ENCODE results near the gene SUB1.

DNA sequence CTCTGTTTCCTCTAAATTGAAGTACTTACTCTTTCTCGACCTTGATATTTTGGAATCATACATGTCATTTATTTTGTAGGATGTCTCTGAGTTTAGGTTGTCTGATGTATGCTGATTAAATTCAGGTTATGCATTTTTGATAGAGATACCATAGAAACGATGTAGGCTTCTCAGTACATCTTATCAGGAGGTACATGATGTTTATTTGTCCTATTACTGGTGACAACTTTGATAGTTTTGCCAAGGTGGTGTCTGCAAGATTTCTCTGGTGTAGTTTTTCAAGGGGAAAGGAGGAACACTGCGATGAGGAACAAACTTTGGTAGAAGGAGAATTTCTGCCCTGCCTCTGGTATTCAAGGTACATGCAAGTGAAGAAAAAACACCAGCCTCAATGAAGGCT is 29.9 kb downstream of the SUB1 start:
- TF ChIP-seq EZH2 (IDR thresholded peaks at IDR 0.05; ENCODE audit: borderline replicate concordance, insufficient read depth, low read length, poor library complexity, severe bottlenecking), result no peak
- TF ChIP-seq, protein P1, sequence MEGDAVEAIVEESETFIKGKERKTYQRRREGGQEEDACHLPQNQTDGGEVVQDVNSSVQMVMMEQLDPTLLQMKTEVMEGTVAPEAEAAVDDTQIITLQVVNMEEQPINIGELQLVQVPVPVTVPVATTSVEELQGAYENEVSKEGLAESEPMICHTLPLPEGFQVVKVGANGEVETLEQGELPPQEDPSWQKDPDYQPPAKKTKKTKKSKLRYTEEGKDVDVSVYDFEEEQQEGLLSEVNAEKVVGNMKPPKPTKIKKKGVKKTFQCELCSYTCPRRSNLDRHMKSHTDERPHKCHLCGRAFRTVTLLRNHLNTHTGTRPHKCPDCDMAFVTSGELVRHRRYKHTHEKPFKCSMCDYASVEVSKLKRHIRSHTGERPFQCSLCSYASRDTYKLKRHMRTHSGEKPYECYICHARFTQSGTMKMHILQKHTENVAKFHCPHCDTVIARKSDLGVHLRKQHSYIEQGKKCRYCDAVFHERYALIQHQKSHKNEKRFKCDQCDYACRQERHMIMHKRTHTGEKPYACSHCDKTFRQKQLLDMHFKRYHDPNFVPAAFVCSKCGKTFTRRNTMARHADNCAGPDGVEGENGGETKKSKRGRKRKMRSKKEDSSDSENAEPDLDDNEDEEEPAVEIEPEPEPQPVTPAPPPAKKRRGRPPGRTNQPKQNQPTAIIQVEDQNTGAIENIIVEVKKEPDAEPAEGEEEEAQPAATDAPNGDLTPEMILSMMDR (IDR thresholded peaks at IDR 0.05; ENCODE audit: poor library complexity, severe bottlenecking), result no peak
- TF ChIP-seq, protein P2, sequence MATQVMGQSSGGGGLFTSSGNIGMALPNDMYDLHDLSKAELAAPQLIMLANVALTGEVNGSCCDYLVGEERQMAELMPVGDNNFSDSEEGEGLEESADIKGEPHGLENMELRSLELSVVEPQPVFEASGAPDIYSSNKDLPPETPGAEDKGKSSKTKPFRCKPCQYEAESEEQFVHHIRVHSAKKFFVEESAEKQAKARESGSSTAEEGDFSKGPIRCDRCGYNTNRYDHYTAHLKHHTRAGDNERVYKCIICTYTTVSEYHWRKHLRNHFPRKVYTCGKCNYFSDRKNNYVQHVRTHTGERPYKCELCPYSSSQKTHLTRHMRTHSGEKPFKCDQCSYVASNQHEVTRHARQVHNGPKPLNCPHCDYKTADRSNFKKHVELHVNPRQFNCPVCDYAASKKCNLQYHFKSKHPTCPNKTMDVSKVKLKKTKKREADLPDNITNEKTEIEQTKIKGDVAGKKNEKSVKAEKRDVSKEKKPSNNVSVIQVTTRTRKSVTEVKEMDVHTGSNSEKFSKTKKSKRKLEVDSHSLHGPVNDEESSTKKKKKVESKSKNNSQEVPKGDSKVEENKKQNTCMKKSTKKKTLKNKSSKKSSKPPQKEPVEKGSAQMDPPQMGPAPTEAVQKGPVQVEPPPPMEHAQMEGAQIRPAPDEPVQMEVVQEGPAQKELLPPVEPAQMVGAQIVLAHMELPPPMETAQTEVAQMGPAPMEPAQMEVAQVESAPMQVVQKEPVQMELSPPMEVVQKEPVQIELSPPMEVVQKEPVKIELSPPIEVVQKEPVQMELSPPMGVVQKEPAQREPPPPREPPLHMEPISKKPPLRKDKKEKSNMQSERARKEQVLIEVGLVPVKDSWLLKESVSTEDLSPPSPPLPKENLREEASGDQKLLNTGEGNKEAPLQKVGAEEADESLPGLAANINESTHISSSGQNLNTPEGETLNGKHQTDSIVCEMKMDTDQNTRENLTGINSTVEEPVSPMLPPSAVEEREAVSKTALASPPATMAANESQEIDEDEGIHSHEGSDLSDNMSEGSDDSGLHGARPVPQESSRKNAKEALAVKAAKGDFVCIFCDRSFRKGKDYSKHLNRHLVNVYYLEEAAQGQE (IDR thresholded peaks at IDR 0.05; ENCODE audit: borderline replicate concordance), result no peak
- TF ChIP-seq SMC3 (conservative IDR thresholded peaks at IDR 0.05; ENCODE audit: poor library complexity), result no peak
- no peak for TF ChIP-seq POLR2AphosphoS5 (IDR thresholded peaks at IDR 0.05)
- no peak for TF ChIP-seq RAD21 (conservative IDR thresholded peaks at IDR 0.05)
- no peak for TF ChIP-seq EP300 (conservative IDR thresholded peaks at IDR 0.05; ENCODE audit: poor library complexity, severe bottlenecking)
